ENCODE measurements around the gene PTGIS.

The PTGIS gene

DNA sequence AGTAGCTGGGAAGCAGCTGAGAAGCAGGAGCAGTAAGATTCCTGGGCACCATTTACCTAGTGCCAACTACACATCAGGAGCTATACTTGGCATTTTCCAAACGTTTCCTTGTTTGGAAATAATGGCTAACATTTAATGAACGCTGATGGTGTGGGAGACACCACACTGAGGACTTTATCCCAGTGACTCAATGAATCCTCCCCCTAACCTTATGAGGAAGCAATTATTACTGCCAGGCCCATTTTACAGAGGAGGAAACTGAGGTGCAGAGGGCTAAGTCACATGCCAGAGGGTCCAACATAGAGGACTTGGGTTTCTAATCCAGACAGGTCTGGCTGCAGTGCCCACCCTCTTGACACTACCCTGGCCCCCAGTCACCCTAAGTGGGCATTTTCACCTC is 6.1 kb downstream of the PTGIS start:
- peak overlapping the region; percentile 16; the same call in 1 of the 2 replicates for H3K9ac ChIP-seq (ENCODE audit: low read depth, low read length)

DNA sequence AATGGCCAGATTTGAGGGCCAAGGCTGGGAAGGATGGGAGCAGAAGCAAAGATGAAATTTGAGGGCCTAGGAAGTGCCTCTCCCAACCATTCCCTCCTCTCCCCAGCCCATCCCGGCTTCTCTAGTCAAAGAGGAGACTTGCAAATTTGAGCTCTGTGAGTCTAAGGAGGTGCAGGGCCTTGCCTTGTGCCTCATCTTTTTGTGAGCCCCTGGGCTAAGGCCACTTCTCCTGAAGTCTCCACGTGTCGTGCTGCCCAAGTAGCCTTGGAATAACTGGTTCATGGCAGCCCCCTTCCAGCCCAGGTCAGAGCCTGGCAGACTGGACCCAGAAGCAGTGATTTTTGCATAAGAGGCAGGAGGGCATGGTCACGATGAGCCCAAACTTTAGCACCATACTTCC is 6.7 kb downstream of the PTGIS start:
- Histone ChIP-seq H3K9me3 (ENCODE audit: control insufficient read depth, insufficient read depth, low read length) (peaks cover 9% of the 10 kb centered on the region; the same call in 1 of the 2 replicates), H3K4me1 (ENCODE audit: insufficient read depth, low read length) (peaks cover 13% of the 10 kb centered on the region), H3K9ac (ENCODE audit: low read depth, low read length) (no peak overlapping the region), H3K36me3 (ENCODE audit: insufficient read depth, low read length) (no peaks in the 10 kb centered on the region)

More for the DNA sequence above, 6.1 kb downstream of the PTGIS start:
- Histone ChIP-seq H3K36me3 (ENCODE audit: insufficient read depth, low read length) (no peaks in the 10 kb centered on the region), H3K4me1 (ENCODE audit: insufficient read depth, low read length) (peaks cover 18% of the 10 kb centered on the region), H3K9me3 (ENCODE audit: control insufficient read depth, insufficient read depth, low read length) (peaks cover 3% of the 10 kb centered on the region; the same call in 1 of the 2 replicates)

DNA sequence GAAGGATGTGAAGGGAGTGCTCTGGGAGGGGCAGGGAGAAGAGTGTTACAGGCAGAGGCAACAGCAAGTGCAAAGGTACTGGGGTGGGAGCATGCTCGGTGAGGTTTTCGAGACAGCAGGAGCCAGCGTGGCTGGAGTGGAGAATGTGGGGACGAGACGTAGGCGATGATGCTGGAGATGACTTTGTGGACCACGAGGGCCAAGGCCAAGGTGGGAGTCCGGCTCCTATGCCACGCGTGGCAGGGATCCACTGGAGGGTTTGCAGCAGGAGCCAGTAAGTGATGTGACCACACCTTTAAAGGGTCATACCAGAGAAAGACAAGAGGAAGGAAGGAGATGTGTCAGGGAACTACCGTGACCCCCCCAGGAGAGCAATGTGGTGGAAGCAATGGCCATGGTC is 7.3 kb downstream of the PTGIS start:
- H3K36me3 ChIP-seq (ENCODE audit: insufficient read depth, low read length), result no peaks in the 10 kb centered on the region
- peaks cover 13% of the 10 kb centered on the region for H3K4me1 ChIP-seq (ENCODE audit: insufficient read depth, low read length)
- H3K9ac ChIP-seq (ENCODE audit: low read depth, low read length), result no peak overlapping the region
- peaks cover 14% of the 10 kb centered on the region for H3K9me3 ChIP-seq (ENCODE audit: control insufficient read depth, insufficient read depth, low read length)

DNA sequence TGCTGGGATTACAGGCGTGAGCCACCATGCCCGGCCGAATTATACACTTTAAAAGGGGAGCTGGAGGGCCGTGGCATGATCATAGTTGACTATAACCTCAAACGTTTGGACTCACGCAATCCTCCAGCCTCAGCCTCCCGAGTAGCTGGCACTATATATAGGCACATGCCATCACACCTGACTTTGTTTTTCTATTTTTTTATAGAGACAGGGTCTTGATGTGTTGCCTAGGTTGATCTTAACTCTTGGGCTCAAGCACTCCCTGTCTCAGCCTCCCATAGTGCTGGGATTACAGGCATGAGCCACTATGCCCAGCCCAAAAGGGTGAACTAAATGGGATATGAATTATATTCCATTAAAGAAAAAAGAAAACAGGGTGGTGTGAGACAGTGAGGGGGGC is 7.8 kb downstream of the PTGIS start:
- Histone ChIP-seq H3K4me1 (ENCODE audit: insufficient read depth, low read length) (peaks cover 13% of the 10 kb centered on the region), H3K36me3 (ENCODE audit: insufficient read depth, low read length) (no peaks in the 10 kb centered on the region), H3K9ac (ENCODE audit: low read depth, low read length) (no peak overlapping the region)

DNA sequence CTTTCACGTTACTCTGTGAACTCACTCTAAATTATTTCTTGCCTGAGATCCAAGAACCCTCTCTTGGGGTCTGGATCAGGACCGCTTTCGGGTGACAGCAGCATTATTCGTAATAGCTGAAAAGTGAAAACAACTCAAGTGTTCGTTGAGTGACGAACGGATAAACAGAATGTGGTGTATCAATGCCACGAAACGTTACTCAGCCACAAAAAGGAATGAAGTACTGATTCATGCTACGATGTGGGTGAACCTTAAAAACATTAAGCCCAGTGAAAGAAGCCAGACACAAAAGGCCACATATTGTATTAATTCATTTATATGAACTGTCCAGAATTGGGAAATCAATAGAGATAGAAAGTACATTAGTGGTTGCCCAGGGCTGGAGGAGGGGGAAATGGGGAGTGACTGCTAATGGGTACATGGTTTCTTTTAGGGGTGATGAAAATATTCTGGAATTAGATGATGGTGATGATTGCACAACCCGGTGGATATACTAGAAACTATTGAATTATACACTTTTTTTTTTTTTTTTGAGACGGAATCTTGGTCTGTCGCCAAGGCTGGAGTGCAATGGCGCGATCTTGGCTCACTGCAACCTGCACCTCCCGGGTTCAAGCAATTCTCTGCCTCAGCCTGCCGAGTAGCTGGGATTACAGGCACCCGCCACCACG is 8.4 kb downstream of the PTGIS start:
- peaks cover 20% of the 10 kb centered on the region for H3K9me3 ChIP-seq (ENCODE audit: control insufficient read depth, insufficient read depth, low read length)
- no peaks in the 10 kb centered on the region for H3K36me3 ChIP-seq (ENCODE audit: insufficient read depth, low read length)
- H3K9ac ChIP-seq (ENCODE audit: low read depth, low read length), result no peak overlapping the region
- H3K4me1 ChIP-seq (ENCODE audit: insufficient read depth, low read length), result peaks cover 13% of the 10 kb centered on the region

More for the DNA sequence above, 7.8 kb downstream of the PTGIS start:
- H3K9me3 ChIP-seq (ENCODE audit: control insufficient read depth, insufficient read depth, low read length), result peaks cover 18% of the 10 kb centered on the region

DNA sequence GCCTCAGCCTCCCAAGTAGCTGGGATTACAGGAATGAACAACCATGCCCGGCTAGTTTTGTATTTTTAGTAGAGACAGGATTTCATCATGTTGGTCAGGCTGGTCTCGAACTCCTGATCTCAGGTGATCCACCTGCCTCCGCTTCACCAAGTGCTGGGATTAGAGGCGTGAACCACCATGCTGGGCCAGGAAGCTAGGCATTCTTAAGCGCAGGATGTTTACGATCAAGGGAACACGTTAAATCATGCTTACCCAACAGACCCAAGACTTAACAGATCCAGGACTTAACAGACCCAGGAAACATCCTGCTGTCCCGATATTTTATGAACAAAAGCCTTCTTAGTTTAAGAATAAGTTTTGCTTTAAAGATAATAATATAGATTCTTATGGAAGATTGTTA is 9.1 kb downstream of the PTGIS start:
- Histone ChIP-seq H3K9me3 (ENCODE audit: control insufficient read depth, insufficient read depth, low read length) (peaks cover 25% of the 10 kb centered on the region), H3K36me3 (ENCODE audit: insufficient read depth, low read length) (no peaks in the 10 kb centered on the region), H3K4me1 (ENCODE audit: insufficient read depth, low read length) (peaks cover 13% of the 10 kb centered on the region), H3K9ac (ENCODE audit: low read depth, low read length) (no peak overlapping the region)

DNA sequence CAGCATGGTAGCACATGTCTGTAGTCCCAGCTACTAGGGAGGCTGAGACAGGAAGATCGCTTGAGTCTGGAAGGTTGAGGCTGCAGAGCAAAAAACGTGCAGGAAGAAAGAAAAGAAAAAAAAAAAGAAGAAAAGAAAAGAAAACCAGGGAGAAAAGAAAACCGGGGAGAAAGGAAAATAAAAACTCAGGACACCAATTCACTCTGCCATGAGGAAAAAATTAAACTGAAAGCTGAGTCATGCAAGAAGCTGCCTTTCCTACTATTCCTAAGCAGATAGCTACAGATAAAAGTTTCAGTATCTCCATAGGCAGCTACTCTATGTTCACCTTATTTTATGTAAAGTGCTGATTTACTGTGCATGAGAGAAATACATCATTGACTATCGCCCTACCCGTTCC is 10.5 kb downstream of the PTGIS start:
- Histone ChIP-seq H3K9ac (ENCODE audit: low read depth, low read length) (no peak overlapping the region), H3K4me1 (ENCODE audit: insufficient read depth, low read length) (peaks cover 13% of the 10 kb centered on the region), H3K36me3 (ENCODE audit: insufficient read depth, low read length) (no peaks in the 10 kb centered on the region), H3K9me3 (ENCODE audit: control insufficient read depth, insufficient read depth, low read length) (peaks cover 25% of the 10 kb centered on the region)

DNA sequence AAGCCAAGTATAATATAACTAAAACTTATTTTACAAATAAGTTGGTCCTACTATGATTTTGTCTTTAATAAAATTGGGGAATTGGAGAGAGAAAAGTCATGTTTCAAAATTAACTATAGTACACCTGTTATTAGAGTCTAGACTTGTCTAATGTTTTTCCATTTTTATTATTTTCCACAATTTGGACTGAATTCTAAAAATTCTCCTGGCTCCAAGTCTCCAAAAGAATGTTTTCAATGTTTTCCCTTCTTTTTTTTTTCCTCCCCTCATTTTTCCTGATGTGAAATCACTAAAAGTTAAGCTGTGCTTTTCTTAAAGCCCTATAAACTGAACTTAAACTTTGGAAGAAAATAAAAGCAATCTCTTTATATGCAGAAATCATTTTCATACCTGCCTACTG is 11.3 kb downstream of the PTGIS start:
- Histone ChIP-seq H3K9ac (ENCODE audit: low read depth, low read length) (no peak overlapping the region), H3K36me3 (ENCODE audit: insufficient read depth, low read length) (no peaks in the 10 kb centered on the region), H3K9me3 (ENCODE audit: control insufficient read depth, insufficient read depth, low read length) (peaks cover 25% of the 10 kb centered on the region), H3K4me1 (ENCODE audit: insufficient read depth, low read length) (peaks cover 9% of the 10 kb centered on the region)

DNA sequence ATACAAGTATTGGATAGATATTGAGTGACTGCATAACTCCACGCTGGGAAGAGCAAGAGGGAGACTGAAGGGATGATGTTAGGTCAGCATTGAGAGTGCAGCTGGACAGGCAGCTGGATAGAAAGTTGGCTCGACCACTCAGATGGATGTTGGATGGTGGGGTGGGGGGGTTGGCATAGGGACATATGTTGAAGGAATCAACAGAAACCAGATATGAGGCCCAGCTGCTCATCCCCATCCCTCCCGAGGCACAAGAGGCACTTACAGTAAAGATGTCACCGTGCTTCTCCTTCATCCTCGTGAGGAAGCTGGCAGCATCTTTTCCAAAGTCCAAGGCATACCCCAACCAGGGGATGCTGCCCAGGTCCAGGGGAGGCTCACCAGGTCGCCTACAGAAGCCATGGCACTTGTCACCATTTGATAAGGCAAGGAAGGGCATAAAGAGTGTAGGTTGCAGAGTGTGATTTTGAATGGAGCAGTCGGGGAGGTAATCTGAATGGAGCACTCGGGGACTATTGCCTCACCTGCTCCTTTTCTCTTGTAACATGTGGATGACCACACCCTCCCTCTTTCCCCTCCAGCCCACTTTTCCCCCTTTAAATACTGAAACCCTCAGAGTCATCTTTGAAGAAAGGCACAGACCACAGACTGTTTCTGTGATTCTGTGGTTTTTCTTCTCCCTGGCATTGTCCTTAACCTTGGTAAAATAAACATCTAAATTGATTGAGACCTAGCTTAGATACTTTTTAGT is 18.0 kb downstream of the PTGIS start:
- H3K4me1 ChIP-seq (ENCODE audit: insufficient read depth, low read length), result no peaks in the 10 kb centered on the region
- H3K36me3 ChIP-seq (ENCODE audit: insufficient read depth, low read length), result peaks cover 3% of the 10 kb centered on the region; the same call in 1 of the 2 replicates
- peaks cover 6% of the 10 kb centered on the region for H3K9me3 ChIP-seq (ENCODE audit: control insufficient read depth, insufficient read depth, low read length)
- no peak overlapping the region for H3K9ac ChIP-seq (ENCODE audit: low read depth, low read length)

DNA sequence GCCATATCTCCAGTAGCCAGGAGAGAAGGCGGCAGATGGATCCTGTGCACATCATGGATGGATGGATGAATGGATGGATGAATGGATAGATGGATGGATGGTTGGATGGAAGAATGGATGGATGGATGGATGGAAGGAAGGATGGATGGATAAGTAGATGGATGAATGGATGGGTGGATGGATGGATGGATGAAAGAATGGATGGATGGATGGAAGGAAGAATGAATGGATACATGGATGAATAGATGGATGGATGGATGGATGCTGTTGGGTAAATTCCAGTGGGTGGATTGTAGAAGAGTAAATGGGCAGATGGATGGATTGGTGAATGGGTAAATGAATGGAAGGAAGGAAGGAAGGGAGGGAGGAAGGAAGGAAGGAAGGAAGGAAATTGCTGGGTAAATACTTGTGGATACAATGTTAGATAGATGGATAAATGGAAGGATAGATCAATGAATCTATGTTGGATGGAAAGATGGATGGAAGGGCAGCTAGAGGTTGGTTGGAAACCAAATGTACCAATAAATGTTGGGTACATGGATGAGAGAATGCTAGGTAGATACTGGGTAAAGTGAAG is 19.5 kb downstream of the PTGIS start:
- H3K9me3 ChIP-seq (ENCODE audit: control insufficient read depth, insufficient read depth, low read length), result no peaks in the 10 kb centered on the region
- H3K4me1 ChIP-seq (ENCODE audit: insufficient read depth, low read length), result no peaks in the 10 kb centered on the region
- no peak overlapping the region for H3K9ac ChIP-seq (ENCODE audit: low read depth, low read length)
- H3K36me3 ChIP-seq (ENCODE audit: insufficient read depth, low read length), result peaks cover 4% of the 10 kb centered on the region

DNA sequence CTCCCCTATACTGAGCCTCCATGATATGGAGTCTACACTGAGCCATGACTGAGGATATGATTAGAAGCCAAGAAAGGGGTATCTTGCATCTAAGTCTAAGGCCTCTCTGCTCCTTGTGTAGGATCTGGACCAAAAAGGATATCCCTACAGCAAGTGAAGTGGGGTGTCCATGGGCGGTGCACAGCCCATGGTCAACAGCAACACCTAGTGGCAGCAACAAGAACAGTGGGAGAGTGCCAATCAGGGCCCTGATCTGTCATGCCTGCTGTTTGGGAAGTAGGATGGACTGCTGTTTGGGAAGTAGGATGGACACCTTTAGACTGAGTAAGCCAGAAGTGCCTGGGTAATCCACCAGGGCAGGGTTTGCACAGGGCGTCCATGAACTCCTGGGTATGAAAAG is 22.4 kb downstream of the PTGIS start:
- Histone ChIP-seq H3K4me1 (ENCODE audit: insufficient read depth, low read length) (no peaks in the 10 kb centered on the region), H3K9ac (ENCODE audit: low read depth, low read length) (no peak overlapping the region), H3K9me3 (ENCODE audit: control insufficient read depth, insufficient read depth, low read length) (no peaks in the 10 kb centered on the region), H3K36me3 (ENCODE audit: insufficient read depth, low read length) (peaks cover 6% of the 10 kb centered on the region)

DNA sequence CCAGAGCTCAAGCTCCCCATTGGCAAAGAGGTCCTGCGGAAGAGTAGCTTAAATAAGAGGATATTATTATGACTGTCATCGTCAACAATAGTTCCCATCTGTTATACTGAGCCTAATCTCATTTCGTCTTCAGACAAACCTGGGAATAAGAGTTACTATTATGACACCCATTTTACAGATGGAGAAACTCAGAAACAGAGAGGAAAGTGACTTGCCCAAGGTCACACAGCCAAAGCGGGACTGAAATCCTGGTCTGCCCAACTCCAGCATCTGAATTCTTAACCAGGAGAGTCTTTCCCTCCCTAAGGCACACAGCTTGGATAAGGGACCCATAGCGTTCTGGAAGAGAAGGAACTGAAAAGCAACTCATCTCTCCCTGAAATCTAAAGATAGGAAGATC is 23.4 kb downstream of the PTGIS start:
- no peaks in the 10 kb centered on the region for H3K4me1 ChIP-seq (ENCODE audit: insufficient read depth, low read length)

DNA sequence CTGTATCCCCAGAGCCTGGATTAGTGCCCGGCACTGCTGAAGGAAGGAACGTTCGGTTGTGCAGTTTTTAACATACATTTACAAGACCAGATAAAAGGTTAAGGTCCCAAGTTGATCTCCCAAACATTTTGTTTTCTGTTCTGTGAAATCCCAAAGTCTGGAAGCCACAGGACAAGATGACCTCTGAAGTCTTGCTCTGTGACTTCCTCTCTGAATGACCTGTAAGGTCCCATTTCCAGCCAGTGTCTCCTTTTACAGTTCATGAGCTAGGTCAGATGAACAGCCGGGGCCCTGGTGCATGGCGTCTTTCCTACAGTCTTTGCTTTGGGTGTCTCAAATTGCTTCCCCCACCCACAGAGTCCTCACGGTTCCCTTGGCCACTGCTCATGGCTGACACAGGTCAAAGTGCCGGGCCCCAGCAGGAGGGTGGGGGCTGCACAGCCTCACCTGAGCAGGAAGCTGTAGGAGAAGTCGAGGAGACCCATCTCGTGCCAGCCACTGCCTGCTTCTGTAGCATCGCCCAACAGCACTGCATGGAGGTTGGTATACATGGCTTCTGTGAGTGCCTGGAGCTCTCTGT is 24.0 kb downstream of the PTGIS start:
- H3K9ac ChIP-seq (ENCODE audit: low read depth, low read length), result no peak overlapping the region
- no peaks in the 10 kb centered on the region for H3K9me3 ChIP-seq (ENCODE audit: control insufficient read depth, insufficient read depth, low read length)
- H3K36me3 ChIP-seq (ENCODE audit: insufficient read depth, low read length), result peaks cover 6% of the 10 kb centered on the region
- no peaks in the 10 kb centered on the region for H3K4me1 ChIP-seq (ENCODE audit: insufficient read depth, low read length)

More for the DNA sequence above, 23.4 kb downstream of the PTGIS start:
- Histone ChIP-seq H3K9ac (ENCODE audit: low read depth, low read length) (no peak overlapping the region), H3K36me3 (ENCODE audit: insufficient read depth, low read length) (peaks cover 6% of the 10 kb centered on the region), H3K9me3 (ENCODE audit: control insufficient read depth, insufficient read depth, low read length) (no peaks in the 10 kb centered on the region)

DNA sequence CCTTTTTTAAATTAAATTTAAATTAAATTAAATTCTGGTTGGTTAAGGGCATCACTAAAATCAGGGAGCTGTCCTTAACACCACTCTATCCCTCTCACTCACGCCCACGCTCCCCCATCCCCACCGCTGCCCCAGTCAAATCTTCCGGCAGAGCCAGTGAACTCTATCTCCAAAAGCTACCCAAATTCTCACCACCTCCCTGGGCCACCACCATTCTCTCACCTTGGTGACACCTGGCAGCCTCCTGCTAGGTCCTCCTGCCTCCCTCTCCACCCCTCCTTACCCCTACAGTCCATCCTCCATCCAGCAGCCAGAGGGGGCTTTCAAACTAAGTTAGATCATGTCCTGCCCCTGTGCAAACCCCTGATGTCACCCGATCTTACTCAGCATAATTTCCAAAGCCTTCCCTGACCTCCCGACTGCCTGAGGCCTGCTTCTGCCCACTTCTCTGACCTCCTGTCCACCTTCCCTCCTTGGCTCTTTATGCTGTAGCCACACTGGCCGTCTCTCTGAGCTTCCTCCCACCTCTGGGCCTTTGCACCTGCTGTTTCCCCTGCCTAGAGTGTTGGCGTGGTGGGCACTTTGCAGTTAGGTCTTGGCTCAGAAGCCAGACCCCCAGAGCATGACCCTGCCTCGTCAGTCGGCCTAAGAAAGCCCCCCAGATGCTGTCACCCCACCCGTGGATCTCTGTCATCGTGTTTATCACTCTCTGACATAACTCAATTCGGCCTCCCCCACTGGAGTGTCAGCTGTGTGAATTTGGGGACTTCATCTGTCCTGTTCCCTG is 24.7 kb downstream of the PTGIS start:
- Histone ChIP-seq H3K9me3 (ENCODE audit: control insufficient read depth, insufficient read depth, low read length) (no peaks in the 10 kb centered on the region), H3K9ac (ENCODE audit: low read depth, low read length) (no peak overlapping the region), H3K36me3 (ENCODE audit: insufficient read depth, low read length) (peaks cover 6% of the 10 kb centered on the region), H3K4me1 (ENCODE audit: insufficient read depth, low read length) (no peaks in the 10 kb centered on the region)
